ENCODE results near the gene TBC1D24.

The TBC1D24 gene

DNA sequence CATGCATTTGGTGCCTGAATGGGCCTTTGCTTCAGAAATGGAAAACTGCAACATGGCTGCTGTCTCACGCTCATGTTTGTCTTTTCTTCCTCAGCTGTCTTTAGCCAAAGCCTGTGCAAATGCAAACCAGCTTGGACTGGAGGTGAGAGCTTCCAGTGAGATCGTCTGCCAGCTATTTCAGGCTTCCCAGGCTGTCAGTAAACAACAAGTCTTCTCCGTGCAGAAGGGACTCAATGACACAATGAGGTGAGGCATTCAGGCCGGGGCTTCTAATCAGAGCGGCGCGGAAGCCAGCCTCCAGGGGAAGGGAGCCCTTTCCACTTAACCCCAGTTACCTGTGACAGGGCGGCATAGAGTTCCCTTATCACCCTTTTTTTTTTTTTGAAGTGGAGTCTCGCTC, 31.4 kb upstream of the TBC1D24 start:
- intact Hi-C loops (cut with DNase I) = no loop called here
- DNase-seq = no peak

DNA sequence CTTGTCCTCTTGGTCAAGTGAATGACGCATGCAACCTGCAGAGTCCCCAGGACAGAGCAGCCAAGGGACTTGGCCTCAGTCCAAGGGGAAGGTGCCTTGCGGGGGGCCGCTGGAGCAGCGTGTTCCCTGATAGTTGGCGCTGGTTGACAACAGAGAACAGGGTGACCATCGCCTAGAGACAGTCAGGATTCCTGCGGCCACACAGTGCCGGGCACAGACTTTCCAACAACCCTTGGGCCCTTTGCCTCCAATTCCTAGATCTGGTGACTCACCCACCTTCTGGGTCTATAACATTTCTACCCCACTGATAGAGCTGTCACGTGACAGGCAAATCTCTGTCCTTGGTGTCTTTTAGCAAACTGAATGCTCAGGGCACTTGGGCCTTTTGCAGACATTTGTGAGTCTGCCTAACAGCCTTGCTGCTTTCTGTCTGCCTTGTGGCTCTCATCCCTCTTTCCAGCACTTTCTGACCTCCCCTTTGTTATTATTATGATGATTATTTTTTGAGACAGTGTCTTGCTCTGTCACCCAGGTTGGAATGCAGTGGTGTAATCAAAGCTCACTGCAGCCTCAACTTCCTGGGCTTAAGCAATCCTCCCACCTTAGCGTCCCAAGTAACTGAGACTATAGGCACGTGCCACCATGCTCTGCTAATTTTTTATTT, 26.9 kb upstream of the TBC1D24 start:
- intact Hi-C loops (cut with DNase I) = no loop called here
- DNase-seq = no peak

DNA sequence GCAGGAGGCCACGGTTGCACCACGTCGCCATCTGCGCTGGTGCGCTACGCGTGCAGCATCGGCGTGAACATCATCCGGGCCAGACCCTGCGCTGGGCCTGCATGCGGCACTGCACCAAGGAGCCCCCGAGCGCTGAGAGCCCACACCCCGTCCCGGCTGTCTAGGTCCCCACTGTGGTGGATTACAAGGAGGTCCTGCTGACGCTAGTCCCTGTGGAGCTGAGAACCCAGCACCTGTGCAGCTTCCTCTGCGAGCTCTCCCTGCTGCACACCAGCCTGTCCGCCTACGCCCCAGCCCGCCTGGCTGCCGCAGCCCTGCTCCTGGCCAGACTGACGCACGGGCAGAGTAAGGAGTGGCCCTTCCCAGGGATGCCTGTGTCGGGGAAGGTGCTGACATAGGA, 25.8 kb upstream of the TBC1D24 start:
- intact Hi-C loops (cut with DNase I) = no loop called here

DNA sequence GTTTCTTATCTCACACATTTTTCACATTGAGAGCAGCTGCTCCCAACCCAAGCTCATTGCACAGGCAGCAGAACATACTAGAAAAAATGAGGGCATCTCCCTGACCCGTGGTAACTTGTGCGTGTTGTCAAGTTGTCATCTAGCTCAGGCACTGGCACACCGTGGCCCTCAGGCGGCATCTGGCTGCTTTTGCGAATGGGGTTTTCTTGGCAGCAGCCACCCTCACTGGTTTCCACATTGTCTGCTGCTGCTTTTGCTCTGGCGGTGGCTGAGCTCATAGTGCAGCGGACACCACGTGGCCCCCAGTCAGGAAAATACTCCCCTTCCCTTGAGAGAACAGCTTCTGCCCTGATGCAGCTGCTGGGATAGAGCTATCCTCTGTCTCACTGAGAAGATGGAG, 24.4 kb upstream of the TBC1D24 start:
- intact Hi-C loops (cut with DNase I) = no loop called here
- DNase-seq = peak; percentile 56 to 87 (median 74)

More for the DNA sequence above, 25.8 kb upstream of the TBC1D24 start:
- DNase-seq = no peak

DNA sequence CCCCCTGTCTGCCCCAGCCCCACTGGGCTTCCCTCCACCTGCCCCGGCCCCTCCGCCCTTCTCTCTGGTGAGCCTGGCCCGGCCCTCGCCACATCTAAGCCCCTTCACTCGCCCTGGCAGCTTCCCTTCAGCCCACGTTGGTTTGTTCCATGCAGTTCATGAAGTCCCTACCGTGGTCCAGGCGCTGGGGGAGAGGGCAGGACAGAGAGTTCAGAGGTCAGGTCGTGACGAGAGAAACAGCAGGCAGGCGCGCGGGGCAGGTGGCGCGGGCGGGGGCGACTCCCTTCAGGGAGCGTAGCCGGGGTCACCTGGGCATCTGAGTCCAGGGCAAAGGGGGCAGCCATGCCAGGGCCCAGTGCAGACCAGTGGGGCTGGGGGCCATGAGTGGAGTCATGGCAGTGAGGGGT, 23.9 kb upstream of the TBC1D24 start:
- DNase-seq = peak in 1 of 42 donors; percentile 49
- intact Hi-C loops (cut with DNase I) = no loop called here

DNA sequence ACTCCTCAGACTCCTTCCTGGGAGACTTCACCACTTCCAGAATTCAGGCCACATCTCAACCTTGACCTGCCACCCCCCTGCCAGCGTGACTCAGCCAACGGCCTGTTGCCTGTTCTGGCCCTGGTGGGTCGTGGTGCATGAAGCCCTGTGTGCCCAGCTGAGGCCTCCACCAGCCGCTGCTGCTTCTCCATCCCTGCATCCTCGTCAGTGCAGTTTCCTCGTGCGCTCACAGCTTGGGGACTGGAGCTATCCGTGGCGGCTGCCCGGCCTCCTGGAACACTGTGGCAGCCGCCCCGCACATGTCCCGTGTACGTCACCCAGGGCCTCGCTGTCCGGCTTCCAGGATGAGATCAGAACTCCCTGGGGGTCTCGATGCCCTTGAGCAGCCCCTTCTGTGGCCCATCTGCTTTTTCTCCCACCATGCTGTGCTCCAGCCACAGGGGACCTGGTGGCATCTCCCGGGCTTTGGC, 23.0 kb upstream of the TBC1D24 start:
- intact Hi-C loops (cut with DNase I) = no loop called here
- DNase-seq = no peak

DNA sequence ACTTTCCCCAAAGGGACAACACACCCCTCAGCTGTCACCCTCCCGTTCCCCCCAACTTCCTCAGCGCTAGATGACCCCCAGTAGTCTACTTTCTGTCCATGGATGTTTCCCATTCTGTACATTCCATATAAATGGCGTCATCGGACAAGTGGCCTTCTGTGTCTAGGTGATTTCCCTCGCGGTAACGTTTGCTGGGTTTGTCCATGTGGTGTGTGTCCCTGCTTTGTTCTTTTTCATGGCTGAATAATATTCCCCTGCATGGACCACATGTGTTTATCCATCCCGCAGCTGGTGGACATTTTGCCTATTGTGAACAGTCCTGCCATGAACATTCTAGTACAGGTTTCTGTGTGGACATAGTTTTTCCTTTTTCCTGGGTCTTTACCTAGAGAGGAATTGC, 22.3 kb upstream of the TBC1D24 start:
- intact Hi-C loops (cut with DNase I) = no loop called here
- no peak for DNase-seq

DNA sequence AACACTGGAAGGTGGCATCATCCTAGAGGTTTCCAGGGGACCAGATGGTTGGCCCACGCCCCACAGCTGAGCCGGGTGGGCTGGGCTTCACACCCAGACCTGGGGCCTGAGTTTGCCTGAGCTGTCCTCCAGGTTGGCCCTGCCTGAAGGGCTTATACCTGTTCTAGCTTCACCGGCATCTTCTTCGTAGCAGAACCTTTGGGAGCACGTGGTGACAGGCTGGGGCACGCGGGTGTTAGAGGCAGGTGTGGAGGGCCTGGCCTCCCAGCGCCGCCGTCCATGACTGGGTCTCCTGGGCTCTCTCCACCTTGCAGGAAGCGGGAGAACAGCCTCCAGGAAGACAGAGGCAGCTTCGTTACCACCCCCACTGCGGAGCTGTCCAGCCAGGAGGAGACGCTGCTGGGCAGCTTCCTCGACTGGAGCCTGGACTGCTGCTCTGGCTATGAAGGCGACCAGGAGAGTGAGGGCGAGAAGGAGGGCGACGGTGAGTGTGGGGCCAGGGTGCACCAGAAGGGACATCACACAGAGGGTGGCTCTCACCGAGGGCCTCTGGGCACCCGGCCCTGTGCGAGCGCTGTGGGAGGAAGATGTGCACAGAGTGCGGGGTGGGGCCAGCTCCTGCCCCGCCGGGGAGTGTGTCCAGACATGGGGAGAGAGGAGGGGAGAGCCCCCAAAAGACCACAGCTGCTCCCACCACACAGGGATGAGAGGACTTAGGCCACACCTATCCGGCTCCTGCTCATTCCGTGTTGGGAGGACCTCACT, 19.7 kb upstream of the TBC1D24 start:
- intact Hi-C loops (cut with DNase I) = no loop called here

DNA sequence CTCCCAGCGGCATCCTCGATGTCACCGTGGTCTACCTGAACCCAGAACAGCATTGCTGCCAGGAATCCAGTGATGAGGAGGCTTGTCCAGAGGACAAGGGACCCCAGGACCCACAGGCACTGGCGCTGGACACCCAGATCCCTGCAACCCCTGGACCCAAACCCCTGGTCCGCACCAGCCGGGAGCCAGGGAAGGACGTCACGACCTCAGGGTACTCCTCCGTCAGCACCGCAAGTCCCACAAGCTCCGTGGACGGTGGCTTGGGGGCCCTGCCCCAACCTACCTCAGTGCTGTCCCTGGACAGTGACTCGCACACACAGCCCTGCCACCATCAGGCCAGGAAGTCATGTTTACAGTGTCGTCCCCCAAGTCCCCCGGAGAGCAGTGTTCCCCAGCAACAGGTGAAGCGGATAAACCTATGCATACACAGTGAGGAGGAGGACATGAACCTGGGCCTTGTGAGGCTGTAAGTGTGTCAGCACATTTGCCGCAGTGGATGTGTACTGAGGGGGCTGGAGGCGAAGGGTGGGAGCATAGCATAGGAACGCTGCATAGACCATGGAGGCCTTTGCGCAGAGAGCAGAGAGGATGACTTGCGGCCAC, 18.3 kb upstream of the TBC1D24 start:
- intact Hi-C loops (cut with DNase I) = no loop called here
- DNase-seq = no peak

More for the DNA sequence above, 19.7 kb upstream of the TBC1D24 start:
- no peak for DNase-seq

DNA sequence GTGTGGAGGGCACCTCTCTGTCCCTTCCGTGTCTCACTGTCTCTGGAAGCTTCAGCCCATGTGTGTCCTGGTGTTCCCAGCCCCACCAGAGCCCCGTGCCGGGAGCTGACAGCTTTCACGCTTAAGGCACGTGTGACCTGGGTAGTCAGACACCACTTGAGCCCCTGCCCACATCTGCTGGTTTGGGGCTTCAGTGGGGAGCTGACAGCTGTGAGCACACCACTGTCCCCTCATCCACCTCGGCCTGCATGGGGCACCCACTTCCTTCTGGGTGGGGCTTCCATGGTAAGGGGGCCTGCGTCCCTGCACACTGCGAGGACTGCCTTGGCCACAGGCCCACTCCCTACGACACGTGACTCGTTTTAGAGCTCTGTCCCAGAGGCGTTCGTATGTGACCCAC, 17.7 kb upstream of the TBC1D24 start:
- intact Hi-C loops (cut with DNase I) = no loop called here
- DNase-seq = no peak

DNA sequence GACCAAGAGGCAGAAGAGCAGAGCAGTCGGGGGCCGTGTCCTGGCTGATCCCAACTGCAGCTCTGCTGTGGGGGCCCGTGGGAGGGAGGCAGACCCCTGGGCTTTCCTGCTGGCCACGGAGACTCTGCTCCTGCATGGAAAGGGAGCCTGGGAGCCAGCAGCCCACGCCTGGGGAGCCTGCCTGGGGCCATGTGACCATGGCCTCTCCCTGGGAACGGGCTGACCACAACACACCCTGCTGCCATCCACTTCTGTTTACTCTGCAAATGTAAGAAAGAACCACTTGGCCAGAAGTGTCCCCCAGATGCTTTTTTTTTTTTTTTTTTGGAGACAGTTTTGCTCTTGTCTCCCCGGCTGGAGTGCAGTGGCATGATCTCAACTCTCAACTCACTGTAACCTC, 17.0 kb upstream of the TBC1D24 start:
- no peak for DNase-seq
- intact Hi-C loops (cut with DNase I) = no loop called here

DNA sequence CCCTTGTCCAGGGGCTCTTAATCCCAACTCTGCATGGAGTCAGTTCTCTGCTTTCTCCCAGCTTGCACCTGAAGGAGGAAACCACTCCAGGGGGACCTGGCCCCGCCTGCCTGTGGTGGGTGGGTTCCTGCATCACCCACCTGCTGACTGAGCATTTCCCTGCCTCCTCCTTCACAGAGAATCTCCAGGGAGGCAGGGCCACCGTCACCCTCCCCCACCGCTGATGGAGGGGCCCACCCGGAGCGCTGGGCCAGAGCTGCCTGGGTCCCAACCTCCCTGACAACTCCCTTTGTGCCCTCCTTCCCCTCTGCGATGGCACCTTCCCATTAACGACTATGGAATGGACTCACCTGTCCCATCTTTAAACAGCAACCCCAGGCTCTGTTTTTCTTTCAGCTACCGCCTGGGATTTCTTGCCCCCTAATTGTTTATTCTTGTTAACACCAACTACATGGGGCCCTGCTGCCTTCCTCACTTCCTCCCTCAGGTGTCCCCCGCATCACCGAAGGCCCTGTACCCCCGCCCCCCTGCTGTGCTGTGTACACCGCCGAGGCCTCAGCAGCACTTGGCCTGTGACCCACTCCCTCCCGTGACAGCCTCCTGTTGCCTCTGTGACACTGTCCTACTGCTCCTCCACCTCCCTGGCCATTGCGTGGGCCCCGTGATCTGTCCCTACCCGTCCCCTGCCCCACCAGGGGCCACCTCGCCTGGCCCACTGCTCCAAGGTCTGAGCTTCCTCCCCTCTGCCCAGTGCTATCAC, 15.9 kb upstream of the TBC1D24 start:
- intact Hi-C loops (cut with DNase I) = no loop called here
- DNase-seq = peak in 1 of 42 donors; percentile 37

DNA sequence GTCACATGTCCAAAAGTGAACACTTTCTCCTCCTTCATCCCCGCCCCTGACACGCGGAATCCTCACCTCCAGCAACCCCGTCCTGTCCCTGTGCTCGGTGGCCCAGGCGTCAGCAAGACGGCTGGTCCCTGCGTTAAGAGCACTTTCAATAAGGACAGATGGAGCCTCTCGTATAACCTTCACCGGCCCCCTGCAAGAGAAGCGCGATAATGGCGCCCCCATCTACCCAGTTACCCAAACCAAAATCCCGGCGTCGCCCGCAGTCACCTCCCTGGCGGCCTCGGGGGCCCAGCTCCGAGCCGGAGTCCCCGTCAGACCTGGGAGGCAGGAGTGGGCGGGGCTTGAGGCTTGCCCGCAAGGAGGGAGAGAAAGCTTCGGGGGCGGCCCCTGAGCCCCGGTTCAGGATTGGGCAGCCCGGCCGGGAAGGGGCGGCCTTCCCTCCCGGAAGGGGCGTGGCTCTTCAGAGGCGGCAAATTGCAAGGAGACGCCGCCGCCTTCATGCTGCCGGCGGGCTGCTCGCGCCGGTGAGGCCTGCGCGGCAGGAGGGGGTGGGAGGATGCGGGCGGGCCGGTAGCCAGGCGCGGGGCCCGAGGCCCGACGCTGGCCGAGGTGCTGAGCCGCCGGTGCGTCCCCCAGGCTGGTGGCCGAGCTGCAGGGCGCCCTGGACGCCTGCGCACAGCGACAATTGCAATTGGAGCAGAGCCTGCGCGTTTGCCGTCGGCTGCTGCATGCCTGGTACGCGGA, 15.1 kb upstream of the TBC1D24 start, which contains the start of gene TEDC2:
TEDC2 (plus strand) TSS at position 463 of the 744 bp plus-strand sequence; CDS start at position 499, 36 bp downstream.
- peak; percentile 91 to 100 (median 98) for DNase-seq
- intact Hi-C loops (cut with DNase I) = no loop called here

DNA sequence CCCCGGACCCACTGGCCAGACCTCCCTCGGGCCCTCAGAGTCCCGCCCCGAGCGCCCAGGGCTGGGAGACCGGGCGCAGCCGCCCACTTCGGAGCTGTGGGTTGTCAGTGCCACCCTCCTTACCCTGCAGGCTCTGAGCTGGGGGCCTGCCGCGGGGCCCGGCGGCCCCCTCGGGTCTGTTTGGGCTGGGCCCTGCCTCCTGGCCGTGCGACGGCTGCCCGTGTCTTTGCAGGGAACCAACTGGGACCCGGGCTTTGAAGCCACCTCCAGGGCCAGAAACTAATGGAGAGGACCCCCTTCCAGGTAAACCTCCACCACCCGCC, 14.6 kb upstream of the TBC1D24 start:
- no peak for DNase-seq
- intact Hi-C loops (cut with DNase I) = no loop called here

DNA sequence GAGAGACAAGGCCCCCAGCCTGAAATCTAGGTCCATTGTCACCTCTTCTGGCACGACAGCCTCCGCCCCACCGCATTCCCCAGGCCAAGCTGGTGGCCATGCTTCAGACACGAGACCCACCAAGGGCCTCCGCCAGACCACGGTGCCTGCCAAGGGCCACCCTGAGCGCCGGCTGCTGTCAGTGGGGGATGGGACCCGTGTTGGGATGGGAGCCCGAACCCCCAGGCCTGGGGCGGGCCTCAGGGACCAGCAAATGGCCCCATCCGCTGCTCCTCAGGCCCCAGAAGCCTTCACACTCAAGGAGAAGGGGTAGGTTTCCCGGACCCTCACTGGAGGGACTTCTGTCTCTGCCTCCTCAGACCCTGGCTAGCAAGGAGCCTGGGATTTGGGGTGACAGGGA, 14.0 kb upstream of the TBC1D24 start:
- intact Hi-C loops (cut with DNase I) = no loop called here
- no peak for DNase-seq

DNA sequence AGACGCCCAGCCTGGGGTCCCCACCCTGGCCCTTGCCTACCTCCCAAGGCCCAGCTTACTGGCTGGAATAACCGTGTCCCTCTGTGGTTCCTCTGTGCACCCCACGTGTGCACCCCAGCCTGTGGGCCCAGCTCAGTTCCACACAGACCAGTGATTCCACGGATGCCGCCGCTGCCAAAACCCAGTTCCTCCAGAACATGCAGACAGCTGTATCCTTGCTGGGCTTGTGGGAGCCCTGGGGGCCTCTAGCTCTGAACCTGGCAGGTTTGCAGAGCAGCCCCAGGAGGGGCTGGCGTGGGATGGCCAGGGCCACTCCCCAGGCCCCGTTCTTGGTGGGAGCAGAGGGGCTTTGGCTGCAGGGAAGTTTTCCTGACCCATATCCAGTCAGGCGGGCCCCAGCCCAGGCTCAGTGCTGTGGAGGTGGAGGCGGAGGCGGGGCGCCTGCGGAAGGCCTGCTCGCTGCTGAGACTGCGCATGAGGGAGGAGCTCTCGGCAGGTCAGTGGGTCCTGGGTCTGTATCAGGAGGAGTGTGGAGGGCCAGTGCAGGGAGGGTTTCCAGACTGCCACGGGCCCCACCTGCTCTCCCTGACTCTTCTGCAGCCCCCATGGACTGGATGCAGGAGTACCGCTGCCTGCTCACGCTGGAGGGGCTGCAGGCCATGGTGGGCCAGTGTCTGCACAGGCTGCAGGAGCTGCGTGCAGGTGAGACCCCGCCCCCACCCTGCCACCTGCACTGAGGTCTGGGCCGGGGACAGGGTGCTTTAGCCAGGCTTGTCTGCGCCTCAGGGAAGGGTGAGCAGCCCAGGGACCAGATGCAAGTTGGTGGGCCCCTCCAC, 12.7 kb upstream of the TBC1D24 start:
- intact Hi-C loops (cut with DNase I) = no loop called here
- no peak for DNase-seq

DNA sequence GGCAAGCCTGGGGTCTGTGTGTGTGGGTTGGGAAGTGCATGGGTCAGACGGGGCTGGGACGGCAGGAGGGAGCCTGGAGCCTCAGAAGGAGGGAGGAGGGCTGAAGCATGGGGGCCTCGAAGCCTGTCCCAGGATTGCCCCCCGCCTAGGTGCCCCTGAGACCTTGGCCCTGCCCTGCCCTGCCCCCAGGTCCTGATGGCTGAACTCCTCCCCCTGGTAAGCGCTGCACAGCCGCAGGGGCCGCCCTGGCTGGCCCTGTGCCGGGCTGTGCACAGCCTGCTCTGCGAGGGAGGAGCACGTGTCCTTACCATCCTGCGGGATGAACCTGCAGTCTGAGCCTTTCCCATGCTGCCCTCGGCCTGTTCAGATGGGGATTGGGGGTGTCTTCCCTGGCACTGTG, 10.6 kb upstream of the TBC1D24 start:
- intact Hi-C loops (cut with DNase I) = no loop called here
- no peak for DNase-seq

Data from head of caudate nucleus (tissue), 42 donors.